COLO668 (cell line): ENCODE measurements around the gene PFDN2.
A peak's percentile ranks its signal among the peaks of the same experiment; 100 is the strongest.

Experiments used
- DNase-seq: peaks from one replicate; lab custom pipeline; 2025; ENCODE audit not compliant: unreplicated experiment; lab: John Stamatoyannopoulos, UW

Gene PFDN2

DNA sequence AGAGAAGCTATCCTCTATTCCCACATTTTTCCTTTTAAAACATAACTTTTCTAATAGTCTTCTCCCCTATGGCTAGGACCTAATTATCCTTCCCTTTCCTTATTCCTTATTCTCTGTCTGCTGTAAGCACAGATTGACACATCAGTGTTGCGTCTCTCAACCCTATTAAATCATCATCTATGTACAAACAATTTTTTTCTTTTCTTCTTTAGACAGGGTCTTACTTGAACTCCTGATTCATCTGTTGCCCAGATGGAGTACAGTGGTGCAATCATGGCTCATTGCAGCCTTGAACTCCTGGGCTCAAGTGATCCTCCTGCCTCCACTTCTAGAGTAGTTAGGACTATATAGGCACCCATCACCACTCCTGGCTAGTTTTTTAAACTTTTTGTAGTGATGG lies 11.4 kb downstream of the PFDN2 start:
- no peak for DNase-seq

DNA sequence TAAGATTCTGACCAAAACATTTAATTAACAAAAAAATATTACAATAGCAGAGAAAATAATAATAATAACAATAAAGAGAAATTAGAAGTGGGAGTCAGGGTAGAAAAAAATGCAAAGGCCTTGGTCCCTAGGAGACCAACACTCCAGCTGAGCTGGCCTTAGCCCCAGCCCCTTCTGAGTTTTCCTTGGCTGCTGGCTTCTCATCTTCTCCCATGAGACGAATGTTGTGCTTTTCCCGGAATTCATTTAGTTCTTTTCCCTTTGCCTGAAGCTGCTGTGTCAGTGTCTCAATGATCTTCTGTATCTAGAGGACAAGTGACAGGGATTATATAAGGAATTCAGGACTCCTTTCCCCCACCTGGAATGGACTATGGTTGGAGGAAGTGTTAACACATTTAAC lies 17.3 kb downstream of the PFDN2 start:
- no peak for DNase-seq

DNA sequence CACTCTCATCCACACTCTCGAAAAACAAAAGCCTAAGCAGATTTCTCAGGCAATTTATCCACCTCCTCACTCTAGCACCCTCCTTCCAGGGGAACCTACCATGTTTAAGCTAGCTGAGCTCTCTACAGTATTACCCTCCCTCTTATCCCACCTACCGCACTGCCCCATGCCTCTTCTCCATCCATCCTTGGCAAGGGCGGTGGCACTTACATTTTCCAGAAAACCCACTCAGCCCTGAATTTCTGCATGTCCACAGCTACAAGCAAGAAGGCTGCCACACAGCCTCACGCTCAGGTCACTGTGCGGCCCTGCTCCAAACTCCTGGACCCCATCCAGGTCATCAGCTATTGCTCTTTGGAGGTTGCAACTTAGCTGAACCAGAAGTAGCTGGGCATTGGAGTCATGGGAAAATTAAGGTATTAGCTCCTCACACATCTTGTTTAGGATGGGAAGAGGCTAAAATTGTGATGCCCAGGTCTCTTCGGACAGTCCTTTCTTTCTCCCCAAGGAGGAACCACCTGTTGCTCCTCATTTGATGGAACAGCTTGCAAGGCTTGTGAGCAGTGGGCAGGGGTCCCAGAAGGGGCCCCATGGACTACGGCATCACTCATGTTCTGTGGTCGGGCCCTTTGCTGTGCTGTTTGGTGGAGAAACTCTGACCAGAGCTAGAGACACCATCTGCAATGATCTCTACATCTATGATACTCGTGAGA lies 18.6 kb downstream of the PFDN2 start:
- no peak for DNase-seq

DNA sequence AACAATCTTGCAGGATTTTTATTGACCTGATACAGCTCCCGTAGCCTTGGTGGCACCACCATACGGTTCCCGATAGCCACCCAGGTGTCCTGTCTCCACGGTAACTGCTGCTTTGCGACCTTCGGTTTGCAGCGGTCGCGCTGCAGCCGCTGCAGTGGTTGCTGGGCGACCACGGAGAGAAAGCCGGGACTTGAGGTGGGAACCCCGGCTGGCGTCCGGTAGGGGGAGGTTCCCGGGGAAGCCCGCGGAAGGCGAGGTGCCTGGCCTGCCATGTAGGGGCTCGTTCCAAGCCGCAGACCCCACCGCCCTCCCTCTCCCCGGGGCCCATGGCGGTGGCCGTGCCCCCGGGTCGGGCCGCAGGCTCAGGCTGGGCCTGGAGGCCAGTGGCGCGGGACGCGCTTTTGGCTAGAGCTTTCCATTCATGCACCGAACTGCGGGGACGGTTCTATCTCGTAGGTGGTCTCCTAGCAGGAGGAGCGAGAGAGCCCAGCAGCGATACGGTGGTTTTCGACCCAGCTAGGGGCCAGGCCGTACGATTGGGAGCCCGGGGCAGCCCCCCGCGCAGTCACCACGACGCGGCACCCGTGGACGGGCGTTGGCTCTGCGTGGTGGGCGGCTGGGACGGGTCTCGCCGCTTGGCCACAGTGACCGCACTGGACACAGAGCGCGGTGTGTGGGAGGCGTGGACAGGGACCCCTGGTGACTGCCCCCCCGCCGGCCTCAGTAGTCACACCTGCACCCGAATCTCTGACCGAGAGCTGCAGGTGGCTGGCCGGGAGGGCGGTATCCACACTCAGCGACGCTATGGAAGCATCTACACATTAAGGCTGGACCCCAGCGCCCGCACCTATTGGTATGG lies 19.4 kb downstream of the PFDN2 start, which contains the start of gene KLHDC9:
Gene KLHDC9 (plus strand): TSS at position 152 of the 859 bp plus-strand sequence. CDS start 175 bp downstream, at position 327.
- peak; percentile 96 for DNase-seq

DNA sequence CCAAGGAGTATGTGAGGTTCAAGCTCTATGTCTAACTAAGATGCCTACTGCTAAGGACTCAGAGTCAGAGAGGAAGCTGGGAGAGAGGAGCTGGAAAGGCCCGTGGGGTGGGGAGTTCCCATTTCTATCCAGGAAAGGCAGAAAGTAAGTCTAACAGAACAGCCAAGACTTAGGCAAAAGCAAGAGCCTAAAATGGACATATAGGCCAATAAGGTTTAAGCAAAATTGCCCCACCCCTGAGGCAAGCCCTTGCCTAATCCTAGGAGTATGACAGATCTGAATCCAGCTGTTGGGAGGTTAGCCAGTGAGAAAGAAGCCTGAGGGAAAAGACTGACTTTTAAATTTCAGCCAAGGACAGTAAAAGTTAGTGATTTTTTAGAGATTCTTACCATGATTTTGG lies 21.3 kb downstream of the PFDN2 start:
- no peak for DNase-seq

DNA sequence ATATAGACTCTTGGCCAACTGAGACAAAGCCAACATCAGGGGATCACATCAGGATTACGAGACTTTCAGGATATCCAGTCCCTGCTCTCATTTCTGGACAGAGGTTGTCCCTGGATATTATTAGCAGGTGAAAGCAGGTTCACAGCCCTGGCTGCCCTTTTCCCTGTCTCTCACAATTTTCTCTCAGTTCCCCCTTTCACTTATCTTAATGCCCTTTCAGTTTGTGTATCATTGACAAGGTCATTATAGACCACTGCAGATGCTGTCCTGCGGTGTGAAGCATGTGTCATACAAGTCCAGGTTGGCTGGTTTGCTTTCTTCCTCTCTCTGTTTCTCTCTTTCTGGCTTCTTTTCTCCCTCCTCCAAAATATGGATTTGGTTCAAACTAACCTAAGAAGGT lies 21.8 kb downstream of the PFDN2 start:
- DNase-seq, result no peak

- no peak for DNase-seq
These were observed 22.6 kb downstream of the PFDN2 start for GRCh38 chr1:161095230-161095629.

GRCh38 chr1:161094481-161094880 lies 23.4 kb downstream of the PFDN2 start:
- DNase-seq, result no peak

- no peak for DNase-seq
These were observed 25.2 kb downstream of the PFDN2 start for GRCh38 chr1:161092621-161093028.

GRCh38 chr1:161091796-161092507 lies 25.9 kb downstream of the PFDN2 start:
- no peak for DNase-seq

DNA sequence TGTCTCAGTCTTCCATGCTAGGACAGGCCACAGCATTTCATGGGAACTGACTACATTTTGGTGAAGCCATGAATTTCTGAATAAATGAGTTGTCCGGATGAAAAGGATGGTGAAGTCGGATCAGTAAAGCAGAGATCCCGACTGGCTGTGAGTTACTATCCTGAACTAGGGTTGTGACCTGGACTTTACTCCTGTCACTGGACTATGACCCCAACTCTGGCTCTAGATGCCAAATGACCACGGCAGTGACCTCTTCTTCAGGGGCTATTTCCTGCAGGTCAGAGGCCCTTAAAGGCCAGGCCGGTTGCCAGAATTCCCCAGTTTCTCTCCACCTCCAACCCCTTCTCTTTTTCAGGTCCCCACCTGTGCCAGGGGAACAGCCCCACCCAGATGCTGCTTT lies 26.7 kb downstream of the PFDN2 start:
- DNase-seq, result no peak

- no peak for DNase-seq
These were observed 27.2 kb downstream of the PFDN2 start for GRCh38 chr1:161090617-161091016.

- no peak for DNase-seq
These were observed 27.9 kb downstream of the PFDN2 start for GRCh38 chr1:161089938-161090337.

DNA sequence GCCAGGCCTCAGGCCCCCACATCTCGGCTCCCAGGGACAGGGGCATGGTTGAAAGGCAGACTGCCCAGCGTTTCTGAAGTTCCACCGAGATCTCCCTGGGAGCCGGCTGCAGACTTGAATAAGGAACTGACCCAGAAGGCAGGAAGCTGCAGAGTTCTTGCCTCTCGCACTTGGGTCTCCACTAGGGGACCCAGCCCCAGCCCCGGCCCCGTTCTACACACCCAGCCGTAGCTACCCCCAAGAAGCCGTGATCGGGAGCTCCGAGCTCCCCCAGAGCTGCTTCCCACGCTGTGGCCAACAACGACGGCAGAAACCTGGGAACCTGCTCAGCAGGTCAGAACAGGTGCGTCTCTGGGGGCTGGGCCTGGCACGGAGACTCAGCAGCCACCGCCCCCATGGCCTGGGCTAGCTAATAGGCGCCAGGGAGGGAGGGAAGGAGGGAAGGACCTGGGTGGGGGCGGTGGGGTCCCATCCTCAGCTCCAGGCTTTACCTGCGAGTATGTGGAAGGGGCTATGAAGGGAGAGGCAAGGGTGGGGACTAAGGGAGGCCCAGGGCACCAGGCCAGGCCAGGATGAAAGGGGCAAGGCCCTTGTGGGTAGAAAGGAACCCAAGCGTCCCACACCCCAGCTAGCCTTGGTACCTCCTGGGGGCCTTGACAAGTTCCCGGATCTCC lies 28.4 kb downstream of the PFDN2 start, which contains the start of gene NECTIN4:
Gene NECTIN4 (minus strand): TSS at position 308 of the 674 bp plus-strand sequence. CDS start 262 bp downstream, at position 46.
- peak; percentile 21 for DNase-seq

- DNase-seq, result no peak
These were observed 29.2 kb downstream of the PFDN2 start for GRCh38 chr1:161088587-161089110.

DNA sequence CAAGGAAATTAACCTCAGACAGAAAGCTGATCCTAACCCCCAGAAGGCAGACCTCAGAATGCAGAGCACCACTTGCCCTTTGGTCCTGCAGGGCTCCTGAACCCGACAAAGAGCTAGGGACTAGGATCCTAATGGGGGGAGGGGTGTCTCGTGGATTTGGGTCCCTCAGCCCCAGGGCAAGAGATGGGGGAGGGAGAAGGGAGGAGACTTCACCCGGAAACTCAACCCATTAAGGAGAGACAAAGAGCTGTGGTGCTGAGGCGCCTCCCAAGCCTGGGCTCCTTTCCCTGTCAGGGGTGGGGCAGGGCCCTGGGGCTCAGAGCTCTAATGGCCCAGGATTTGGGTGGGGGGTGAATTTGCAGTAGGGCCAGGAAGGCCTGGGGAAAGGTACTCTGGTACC lies 31.4 kb downstream of the PFDN2 start:
- no peak for DNase-seq

GRCh38 chr1:161085165-161085564 lies 32.7 kb downstream of the PFDN2 start:
- no peak for DNase-seq

GRCh38 chr1:161084597-161084988 lies 33.2 kb downstream of the PFDN2 start:
- DNase-seq, result no peak

- no peak for DNase-seq
These were observed 33.9 kb downstream of the PFDN2 start for GRCh38 chr1:161083748-161084596.
